ENCODE data around the gene ABHD16B. TPM values are rescaled to one million over a fixed set of nuclear protein-coding genes. Genes with fewer than 3 reads are reported as not detected.

Gene ABHD16B
- total and polyA plus RNA-seq, 2 of the 13 experiments (the other 11 are each of a cell fraction or from before 2014, with no cell fraction given) = not detected

DNA sequence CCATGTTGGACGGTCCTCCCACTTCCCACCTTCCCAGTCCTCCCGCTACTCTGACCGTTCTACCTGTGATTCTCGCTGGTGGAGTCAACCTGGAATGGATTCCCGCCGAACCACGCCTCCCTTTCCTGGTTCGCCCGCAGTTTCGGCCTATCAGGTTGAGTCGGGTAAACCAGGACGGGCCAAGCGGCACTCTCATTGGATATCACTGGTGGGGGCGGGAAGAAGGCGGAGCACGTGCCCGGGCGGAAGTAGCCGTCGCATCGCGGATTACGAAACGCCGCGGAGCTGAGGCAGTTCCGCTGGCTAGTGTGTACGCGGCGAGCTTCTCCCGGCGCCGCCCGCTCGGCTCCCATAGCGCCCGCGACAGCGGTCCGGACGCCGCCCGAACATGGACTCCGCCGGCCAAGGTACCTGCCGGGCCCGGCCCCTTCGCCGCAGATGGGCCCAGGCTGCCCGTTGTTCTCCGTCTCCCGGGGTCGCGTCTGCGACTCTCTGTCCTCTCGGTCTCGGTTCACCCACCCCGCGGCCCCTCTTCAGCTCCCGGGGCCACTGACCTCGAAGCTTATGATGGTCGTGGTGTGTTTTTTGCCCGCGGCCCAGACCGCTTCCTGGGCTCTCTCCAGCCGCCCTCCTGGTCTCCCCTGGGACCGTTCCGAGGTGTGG lies 3.8 kb downstream of the ABHD16B start, which contains the start of gene TPD52L2 (continued):
- TF ChIP-seq, protein P1, sequence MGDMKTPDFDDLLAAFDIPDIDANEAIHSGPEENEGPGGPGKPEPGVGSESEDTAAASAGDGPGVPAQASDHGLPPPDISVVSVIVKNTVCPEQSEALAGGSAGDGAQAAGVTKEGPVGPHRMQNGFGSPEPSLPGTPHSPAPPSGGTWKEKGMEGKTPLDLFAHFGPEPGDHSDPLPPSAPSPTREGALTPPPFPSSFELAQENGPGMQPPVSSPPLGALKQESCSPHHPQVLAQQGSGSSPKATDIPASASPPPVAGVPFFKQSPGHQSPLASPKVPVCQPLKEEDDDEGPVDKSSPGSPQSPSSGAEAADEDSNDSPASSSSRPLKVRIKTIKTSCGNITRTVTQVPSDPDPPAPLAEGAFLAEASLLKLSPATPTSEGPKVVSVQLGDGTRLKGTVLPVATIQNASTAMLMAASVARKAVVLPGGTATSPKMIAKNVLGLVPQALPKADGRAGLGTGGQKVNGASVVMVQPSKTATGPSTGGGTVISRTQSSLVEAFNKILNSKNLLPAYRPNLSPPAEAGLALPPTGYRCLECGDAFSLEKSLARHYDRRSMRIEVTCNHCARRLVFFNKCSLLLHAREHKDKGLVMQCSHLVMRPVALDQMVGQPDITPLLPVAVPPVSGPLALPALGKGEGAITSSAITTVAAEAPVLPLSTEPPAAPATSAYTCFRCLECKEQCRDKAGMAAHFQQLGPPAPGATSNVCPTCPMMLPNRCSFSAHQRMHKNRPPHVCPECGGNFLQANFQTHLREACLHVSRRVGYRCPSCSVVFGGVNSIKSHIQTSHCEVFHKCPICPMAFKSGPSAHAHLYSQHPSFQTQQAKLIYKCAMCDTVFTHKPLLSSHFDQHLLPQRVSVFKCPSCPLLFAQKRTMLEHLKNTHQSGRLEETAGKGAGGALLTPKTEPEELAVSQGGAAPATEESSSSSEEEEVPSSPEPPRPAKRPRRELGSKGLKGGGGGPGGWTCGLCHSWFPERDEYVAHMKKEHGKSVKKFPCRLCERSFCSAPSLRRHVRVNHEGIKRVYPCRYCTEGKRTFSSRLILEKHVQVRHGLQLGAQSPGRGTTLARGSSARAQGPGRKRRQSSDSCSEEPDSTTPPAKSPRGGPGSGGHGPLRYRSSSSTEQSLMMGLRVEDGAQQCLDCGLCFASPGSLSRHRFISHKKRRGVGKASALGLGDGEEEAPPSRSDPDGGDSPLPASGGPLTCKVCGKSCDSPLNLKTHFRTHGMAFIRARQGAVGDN (CRISPR knock-in tag; IDR thresholded peaks at IDR 0.05) = peak; percentile 90
- TF ChIP-seq ZMYM3 (CRISPR knock-in tag; IDR thresholded peaks at IDR 0.05) (no peak; the same call in 1 of the 2 replicates), ZNF790 (CRISPR knock-in tag; IDR thresholded peaks at IDR 0.05; ENCODE audit: borderline replicate concordance) (peak; percentile 98; the same call in 1 of the 2 replicates), FOXO1 (CRISPR knock-in tag; IDR thresholded peaks at IDR 0.05) (peak; percentile 86), PPARG (CRISPR knock-in tag; conservative IDR thresholded peaks at IDR 0.05) (peak; percentile 59), SIN3B (IDR thresholded peaks at IDR 0.05; ENCODE audit: low read length) (peak; percentile 78), GATA4 (IDR thresholded peaks at IDR 0.05; ENCODE audit: borderline replicate concordance, low read depth) (peak; percentile 71), ZNF777 (CRISPR knock-in tag; IDR thresholded peaks at IDR 0.05) (peak; percentile 82), NFYB (CRISPR knock-in tag; IDR thresholded peaks at IDR 0.05) (peak; percentile 100), KDM1A (CRISPR knock-in tag; IDR thresholded peaks at IDR 0.05) (no peak), ZNF841 (CRISPR knock-in tag; IDR thresholded peaks at IDR 0.05; ENCODE audit: borderline replicate concordance) (peak; percentile 92), ZNF7 (CRISPR knock-in tag; IDR thresholded peaks at IDR 0.05) (no peak; the same call in 1 of the 2 replicates), TBL1XR1 (IDR thresholded peaks at IDR 0.05; ENCODE audit: borderline replicate concordance, low read length, partially characterized antibody) (no peak), ZNF556 (CRISPR knock-in tag; IDR thresholded peaks at IDR 0.05; ENCODE audit: borderline replicate concordance) (no peak; the same call in 1 of the 2 replicates), KAT8 (CRISPR knock-in tag; IDR thresholded peaks at IDR 0.05) (peak; percentile 99), ZNF317 (CRISPR knock-in tag; IDR thresholded peaks at IDR 0.05) (peak; percentile 72; the same call in 1 of the 2 replicates)
- TF ChIP-seq, protein P2, sequence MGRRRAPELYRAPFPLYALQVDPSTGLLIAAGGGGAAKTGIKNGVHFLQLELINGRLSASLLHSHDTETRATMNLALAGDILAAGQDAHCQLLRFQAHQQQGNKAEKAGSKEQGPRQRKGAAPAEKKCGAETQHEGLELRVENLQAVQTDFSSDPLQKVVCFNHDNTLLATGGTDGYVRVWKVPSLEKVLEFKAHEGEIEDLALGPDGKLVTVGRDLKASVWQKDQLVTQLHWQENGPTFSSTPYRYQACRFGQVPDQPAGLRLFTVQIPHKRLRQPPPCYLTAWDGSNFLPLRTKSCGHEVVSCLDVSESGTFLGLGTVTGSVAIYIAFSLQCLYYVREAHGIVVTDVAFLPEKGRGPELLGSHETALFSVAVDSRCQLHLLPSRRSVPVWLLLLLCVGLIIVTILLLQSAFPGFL (CRISPR knock-in tag; IDR thresholded peaks at IDR 0.05) = peak; percentile 91; the same call in 1 of the 2 replicates
- TF ChIP-seq, protein P3, sequence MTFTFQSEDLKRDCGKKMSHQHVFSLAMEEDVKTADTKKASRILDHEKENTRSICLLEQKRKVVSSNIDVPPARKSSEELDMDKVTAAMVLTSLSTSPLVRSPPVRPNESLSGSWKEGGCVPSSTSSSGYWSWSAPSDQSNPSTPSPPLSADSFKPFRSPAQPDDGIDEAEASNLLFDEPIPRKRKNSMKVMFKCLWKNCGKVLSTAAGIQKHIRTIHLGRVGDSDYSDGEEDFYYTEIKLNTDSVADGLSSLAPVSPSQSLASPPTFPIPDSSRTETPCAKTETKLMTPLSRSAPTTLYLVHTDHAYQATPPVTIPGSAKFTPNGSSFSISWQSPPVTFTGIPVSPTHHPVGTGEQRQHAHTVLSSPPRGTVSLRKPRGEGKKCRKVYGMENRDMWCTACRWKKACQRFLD (CRISPR knock-in tag; IDR thresholded peaks at IDR 0.05; ENCODE audit: borderline replicate concordance) = peak; percentile 72; the same call in 1 of the 2 replicates
- TF ChIP-seq, protein P4, sequence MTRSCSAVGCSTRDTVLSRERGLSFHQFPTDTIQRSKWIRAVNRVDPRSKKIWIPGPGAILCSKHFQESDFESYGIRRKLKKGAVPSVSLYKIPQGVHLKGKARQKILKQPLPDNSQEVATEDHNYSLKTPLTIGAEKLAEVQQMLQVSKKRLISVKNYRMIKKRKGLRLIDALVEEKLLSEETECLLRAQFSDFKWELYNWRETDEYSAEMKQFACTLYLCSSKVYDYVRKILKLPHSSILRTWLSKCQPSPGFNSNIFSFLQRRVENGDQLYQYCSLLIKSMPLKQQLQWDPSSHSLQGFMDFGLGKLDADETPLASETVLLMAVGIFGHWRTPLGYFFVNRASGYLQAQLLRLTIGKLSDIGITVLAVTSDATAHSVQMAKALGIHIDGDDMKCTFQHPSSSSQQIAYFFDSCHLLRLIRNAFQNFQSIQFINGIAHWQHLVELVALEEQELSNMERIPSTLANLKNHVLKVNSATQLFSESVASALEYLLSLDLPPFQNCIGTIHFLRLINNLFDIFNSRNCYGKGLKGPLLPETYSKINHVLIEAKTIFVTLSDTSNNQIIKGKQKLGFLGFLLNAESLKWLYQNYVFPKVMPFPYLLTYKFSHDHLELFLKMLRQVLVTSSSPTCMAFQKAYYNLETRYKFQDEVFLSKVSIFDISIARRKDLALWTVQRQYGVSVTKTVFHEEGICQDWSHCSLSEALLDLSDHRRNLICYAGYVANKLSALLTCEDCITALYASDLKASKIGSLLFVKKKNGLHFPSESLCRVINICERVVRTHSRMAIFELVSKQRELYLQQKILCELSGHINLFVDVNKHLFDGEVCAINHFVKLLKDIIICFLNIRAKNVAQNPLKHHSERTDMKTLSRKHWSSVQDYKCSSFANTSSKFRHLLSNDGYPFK (CRISPR knock-in tag; IDR thresholded peaks at IDR 0.05; ENCODE audit: borderline replicate concordance) = peak; percentile 93

All from HepG2 (cell line).